HG03039 (cell line): ENCODE data around the gene S100A16.
"Not testable (repeated sequence)": the region's sequence is repeated elsewhere in the genome, so short reads cannot be mapped to it uniquely, and the experiment has no call there.

Experiments
- ATAC-seq: cut with Tn5 transposase; IDR thresholded peaks from one replicate; pipeline ENCODE4 v1.9.1; 2021; ENCODE audit warnings: mild to moderate bottlenecking, moderate library complexity; ENCODE audit not compliant: unreplicated experiment

Gene S100A16, protein sequence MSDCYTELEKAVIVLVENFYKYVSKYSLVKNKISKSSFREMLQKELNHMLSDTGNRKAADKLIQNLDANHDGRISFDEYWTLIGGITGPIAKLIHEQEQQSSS

DNA sequence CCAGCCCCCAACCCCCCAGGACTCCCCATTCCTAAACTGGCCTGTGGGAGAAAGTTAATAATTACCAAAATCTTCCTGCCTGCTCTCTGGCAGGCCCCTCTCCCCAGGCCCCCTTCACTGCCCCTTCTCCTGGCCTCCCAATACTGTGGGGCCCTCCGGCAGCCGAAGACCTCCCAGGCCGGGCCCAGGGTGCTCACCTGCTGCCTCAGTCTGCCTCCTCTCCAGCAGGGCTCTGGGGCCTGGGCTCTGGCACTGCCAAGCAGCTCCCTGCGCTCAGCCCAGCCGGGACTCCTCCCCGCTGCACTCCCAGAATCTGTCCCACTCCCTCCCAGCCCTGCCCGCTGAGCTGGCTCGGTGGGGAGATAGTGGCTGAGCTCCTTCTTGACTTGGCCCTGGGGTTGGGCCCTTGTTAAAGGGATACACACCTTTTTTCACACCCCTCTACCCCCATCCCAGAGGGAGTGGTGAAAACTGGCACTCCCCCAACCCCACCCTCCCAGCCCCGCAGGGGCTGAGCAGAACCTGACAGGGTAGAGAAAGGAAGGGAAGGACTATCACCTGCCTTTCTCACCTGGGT lies at the start of gene S100A16:
TSS of gene S100A16 (minus strand) at position 383 of the 577 bp plus-strand sequence. CDS start 4,986 bp downstream, outside the sequence.
- ATAC-seq = no peak

DNA sequence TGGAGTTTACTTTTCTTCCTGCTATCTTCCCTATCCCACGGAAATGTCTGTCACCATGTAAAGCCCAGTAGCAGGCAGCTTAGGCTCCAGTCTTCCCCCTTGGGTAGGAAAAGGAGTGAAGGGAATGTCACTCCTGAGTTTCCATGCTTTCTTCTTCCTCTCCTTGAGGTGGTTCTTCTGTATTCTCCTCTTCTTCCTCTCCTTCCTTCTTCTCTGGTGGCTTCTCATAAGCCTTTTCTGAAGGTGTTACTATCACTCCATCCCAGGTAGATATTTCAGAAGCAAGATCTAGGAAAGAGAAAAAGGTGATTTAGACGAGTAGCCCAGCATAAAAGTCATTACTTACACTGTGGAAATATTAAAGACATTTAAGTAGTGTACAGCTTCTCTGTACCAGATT lies 49.3 kb upstream of the S100A16 start:
- no peak for ATAC-seq

- ATAC-seq = no peak
Observed at GRCh38 chr1:153661111-153661708, 48.3 kb upstream of the S100A16 start.

GRCh38 chr1:153659656-153660055 lies 46.7 kb upstream of the S100A16 start:
- no peak for ATAC-seq

- ATAC-seq = no peak
Observed at GRCh38 chr1:153659175-153659534, 46.2 kb upstream of the S100A16 start.

GRCh38 chr1:153658400-153659174 lies 45.6 kb upstream of the S100A16 start, which contains the start of gene SNAPIN:
Gene SNAPIN, plus strand, starts transcription at chr1:153658703. Its CDS starts 41 bp downstream, at chr1:153658744.
- ATAC-seq = peak; percentile 80

GRCh38 chr1:153655333-153655732 lies 42.4 kb upstream of the S100A16 start:
- no peak for ATAC-seq

DNA sequence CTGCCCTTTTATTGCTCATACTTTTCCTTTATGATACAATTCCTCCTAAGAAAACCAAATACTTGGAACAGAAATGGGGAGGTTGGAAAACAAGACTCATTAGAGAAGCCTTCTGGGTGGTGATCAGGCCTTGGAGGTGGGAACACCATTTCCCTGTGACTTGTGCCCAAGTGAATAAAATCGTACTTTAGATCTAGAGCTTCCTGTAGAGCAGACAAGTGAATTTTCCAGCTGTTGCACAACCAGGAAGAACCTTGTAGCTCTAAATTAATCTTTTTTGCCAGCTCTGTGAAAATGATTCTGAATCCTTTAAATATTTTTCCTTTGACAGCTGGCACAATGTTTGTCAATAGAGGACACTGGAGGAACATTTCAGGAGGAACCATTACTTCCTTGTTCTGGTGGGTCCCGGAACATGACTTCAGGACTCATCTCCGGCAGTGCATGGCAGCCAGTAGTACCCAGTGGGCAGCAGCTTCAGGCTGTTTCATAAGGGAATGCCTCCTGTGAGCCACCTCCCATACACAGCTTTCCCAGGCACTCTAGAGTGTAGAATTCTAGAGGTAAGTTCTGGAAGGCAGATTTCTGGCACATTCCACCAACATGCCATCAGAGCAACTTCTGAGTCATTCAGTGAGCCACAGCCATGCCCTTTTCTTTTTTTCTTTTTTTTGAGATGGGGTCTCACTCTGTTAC lies 40.0 kb upstream of the S100A16 start:
- no peak for ATAC-seq

- ATAC-seq = no peak
Observed at GRCh38 chr1:153651771-153652170, 38.8 kb upstream of the S100A16 start.

GRCh38 chr1:153649863-153650235 lies 36.9 kb upstream of the S100A16 start:
- ATAC-seq = no peak

DNA sequence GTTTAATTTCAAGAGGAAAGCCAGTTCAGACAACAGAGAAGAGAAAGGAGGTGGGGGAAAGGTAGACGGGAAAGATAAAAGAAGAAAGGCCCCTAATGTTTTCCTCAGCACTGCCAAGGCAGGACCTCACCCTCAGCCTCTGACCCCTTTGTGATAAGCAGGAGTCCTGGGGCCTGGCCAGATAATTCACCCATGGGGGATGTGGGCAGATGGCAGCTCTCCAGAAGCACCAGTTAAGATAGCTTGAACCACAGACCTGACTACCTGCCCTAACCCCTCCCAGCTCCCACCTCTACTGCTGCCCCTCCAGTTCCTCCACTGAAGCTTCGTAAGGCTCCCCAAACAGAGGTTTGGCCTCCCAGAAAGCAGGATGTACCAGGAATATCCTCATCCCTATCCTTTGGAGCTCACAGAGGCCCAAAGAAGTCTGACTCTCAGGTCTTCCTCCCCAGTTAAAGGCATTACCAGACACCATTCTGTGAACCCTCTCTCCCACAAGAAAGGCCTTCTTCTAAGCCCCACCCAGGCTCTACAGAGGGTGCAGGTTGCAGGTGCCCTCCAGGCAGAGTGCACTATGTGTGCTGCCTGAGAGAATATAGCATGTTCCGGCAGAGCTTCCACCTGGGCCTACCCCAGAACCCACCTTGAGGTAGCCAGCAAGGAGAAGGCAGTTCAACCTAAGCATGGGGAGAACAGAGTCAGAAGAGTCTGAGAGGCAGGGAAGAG lies 36.4 kb upstream of the S100A16 start:
- ATAC-seq = no peak

- ATAC-seq = no peak
Observed at GRCh38 chr1:153648000-153648643, 35.2 kb upstream of the S100A16 start.

DNA sequence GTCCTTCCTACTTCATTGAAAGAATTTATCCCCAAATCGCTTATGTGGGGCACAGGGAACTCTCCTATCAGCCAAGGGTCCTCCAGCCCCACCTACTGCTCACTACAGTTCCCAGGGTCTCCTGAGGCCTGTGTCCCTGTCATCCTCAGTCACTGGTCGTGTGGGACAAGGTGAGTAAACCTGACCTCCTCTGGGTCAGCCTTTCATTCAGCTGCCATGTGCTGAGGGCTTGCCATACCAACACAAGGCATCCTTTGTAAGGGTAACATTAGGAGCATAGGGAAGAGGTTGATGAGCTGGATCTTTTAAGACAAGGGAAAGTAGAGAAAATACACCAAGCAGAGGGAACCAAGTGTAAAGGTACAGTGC lies 34.4 kb upstream of the S100A16 start:
- no peak for ATAC-seq

DNA sequence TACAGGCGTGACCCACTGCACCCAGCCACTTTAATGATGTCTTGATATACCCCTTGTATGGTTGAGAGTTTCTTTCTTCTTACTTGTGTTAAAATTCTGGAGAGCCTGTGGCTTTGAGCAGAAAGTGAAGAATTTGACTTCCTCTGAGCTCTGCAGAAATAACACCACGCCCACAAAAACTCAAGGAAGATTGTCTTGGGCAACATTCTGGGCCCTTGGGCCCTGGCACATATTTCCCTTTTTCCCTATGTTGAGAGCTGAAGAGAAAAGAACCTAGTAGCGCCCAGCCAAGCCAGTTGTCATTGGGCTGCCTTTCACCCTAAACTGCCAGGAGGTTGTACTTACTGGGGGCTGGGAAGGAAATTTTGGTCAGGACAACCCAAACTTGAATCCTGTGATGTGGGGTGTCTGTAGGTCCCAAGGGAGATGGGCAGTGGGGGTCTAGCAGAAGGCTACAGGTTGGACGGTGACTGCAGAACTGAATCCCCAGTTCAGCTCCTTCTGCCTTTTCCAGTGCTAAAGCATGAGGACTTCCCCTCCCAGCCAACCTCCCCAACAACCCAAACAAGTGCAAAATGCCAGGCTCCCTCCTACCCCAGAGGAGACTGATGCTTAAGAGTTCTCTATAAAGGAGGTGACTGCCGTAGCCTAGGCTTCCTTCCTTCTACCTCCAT lies 33.9 kb upstream of the S100A16 start:
- ATAC-seq = no peak

DNA sequence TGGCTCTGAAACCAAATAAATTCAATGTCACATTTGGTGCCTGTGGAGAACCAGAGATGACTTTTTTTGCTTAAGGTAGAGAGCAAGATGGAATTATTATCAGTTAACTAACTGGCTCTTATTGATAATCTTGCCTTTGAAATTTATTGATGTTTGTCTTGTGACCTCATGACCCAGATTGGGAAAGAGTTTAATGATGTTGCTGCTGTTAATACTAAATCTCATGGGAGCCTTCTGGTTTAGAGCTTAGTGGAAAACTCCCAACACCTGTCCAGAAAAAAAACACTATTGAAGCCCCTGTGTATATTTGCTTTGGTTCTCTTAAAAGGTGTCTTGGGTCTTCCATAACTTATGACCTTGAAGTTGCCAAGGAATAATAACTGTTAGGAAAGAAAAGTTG lies 30.9 kb upstream of the S100A16 start:
- ATAC-seq = no peak

- ATAC-seq = no peak
Observed at GRCh38 chr1:153643100-153643499, 30.2 kb upstream of the S100A16 start.

DNA sequence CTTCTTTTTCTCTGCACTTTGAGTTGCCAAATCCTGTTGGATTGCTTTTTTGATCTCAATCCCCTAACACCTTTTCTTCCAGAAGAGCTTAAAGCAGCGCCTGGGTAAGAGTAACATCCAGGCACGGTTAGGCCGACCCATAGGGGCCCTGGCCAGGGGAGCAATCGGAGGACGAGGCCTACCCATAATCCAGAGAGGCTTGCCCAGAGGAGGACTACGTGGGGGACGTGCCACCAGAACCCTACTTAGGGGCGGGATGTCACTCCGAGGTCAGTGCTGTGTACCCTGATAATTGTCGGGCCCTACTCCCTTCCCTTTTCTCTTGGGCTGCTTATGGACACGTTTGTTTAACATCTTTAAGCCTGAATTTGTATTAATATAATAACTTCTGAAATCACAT lies 29.2 kb upstream of the S100A16 start:
- ATAC-seq = no peak

DNA sequence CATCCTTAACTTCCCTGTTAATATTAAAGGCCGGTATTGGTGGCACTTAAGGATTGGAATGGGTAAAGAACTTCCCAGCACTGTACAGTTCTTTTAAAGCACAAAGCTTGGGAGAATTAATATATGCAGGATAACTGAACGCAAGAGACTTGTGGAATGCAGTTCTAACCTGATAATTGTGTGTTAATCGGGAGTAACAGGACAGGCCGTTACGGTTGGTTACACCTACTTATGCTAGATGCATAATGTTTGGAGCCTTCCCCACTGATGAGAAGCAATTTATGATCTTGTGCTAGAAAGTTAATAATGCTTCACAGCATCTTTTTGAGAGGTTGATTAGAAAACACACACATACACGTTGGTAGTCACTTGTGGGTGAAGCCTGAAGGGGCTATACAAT lies 27.9 kb upstream of the S100A16 start:
- no peak for ATAC-seq

GRCh38 chr1:153640213-153640612 lies 27.3 kb upstream of the S100A16 start:
- not testable (repeated sequence) for ATAC-seq

DNA sequence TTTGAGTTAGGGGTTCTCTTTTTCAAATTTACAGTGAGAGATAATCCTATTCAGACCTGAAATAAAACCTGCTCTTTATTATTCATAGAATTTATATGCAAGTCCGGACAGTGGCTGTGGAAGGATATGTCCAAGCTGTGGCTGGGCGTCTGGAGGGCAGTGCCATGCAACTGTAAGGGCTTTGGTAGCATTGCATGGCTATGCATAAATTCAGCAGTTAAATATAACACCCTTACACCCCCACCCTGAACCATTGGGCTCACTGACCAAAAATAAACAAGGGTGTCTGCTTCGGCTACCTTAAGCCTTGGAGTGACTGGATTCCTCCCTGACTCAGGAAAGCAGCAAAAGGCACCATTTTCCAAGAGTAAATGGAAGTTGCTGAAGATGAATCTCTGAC lies 26.3 kb upstream of the S100A16 start:
- no peak for ATAC-seq
